NCI-H524 (cell line): ENCODE measurements around the gene RNU6-9.
A peak's percentile ranks its signal among the peaks of the same experiment; 100 is the strongest.
"Not testable (repeated sequence)": the region's sequence is repeated elsewhere in the genome, so short reads cannot be mapped to it uniquely, and the experiment has no call there.

ENCODE experiments used
- DNase-seq, 2 experiments: peaks; one replicate each; lab custom pipeline; 2025; lab: John Stamatoyannopoulos, UW

Gene RNU6-9

GRCh38 chr19:892894-893689 lies at the start of gene RNU6-9, which contains the start of gene MED16:
TSS of gene RNU6-9 (plus strand) at chr19:893484.
TSS of gene MED16 (minus strand) at chr19:893187. CDS start at chr19:891131, 2,056 bp downstream.
- DNase-seq, result peak; percentile 75 to 95

GRCh38 chr19:843836-844545 lies 49.3 kb upstream of the RNU6-9 start:
- no peak for DNase-seq

- DNase-seq, result no peak
Measured at GRCh38 chr19:844546-844971, 48.7 kb upstream of the RNU6-9 start.

- DNase-seq, result no peak
Measured at GRCh38 chr19:845707-846521, 47.4 kb upstream of the RNU6-9 start.

- DNase-seq, result no peak
Measured at GRCh38 chr19:848386-848921, 44.8 kb upstream of the RNU6-9 start.

- DNase-seq, result not testable (repeated sequence)
Measured at GRCh38 chr19:849195-849594, 44.1 kb upstream of the RNU6-9 start.

- DNase-seq, result peak; percentile 52 to 76
Measured at GRCh38 chr19:850221-850978, 42.9 kb upstream of the RNU6-9 start.

GRCh38 chr19:850979-851335 lies 42.3 kb upstream of the RNU6-9 start:
- no peak for DNase-seq

- DNase-seq, result no peak
Measured at GRCh38 chr19:852136-853013, 40.9 kb upstream of the RNU6-9 start, which contains the start of gene ELANE. TSS of gene ELANE (plus strand) at chr19:852303. CDS start at chr19:852329, 26 bp downstream.

GRCh38 chr19:853014-853585 lies 40.2 kb upstream of the RNU6-9 start:
- DNase-seq, result no peak

GRCh38 chr19:853614-854220 lies 39.6 kb upstream of the RNU6-9 start:
- not testable (repeated sequence) for DNase-seq

GRCh38 chr19:854549-854948 lies 38.7 kb upstream of the RNU6-9 start:
- DNase-seq, result no peak

- DNase-seq, result no peak
Measured at GRCh38 chr19:855142-855541, 38.1 kb upstream of the RNU6-9 start.

GRCh38 chr19:855566-856120 lies 37.6 kb upstream of the RNU6-9 start:
- DNase-seq, result no peak

GRCh38 chr19:858284-858683 lies 35.0 kb upstream of the RNU6-9 start:
- DNase-seq, result no peak

GRCh38 chr19:858868-859843 lies 34.1 kb upstream of the RNU6-9 start, which contains the start of gene CFD:
TSS of gene CFD (plus strand) at chr19:859664. CDS start at chr19:859690, 26 bp downstream.
- DNase-seq, result no peak

- no peak for DNase-seq
Measured at GRCh38 chr19:861141-861755, 32.0 kb upstream of the RNU6-9 start.
